Gastrocnemius medialis (tissue), 4 donors: ENCODE data around the gene CAMK2D.

Experiments
- POLR2A ChIP-seq, 2 donors: fragments of 450-650 bp; IDR thresholded peaks; one replicate each; pipeline ENCODE4 v1.6.1; 2017; ENCODE audit warnings: antibody characterized with exemption in 2 of 2, mild to moderate bottlenecking in 2 of 2, moderate library complexity in 2 of 2
- TF ChIP-seq, protein P1 (sequence below), 5 experiments: fragments of 450-650 bp in 3 of 5; fragments of 200-600 bp in 2 of 5; sonication (generic) in 2 of 5; IDR thresholded peaks in 4 of 5; conservative IDR thresholded peaks in 1 of 5; 1 replicate in 4 of 5; 2 replicates in 1 of 5; pipeline ENCODE4 v1.5.1; 2016 to 2019; ENCODE audit warnings: antibody characterized with exemption in 5 of 5, mild to moderate bottlenecking in 3 of 5, moderate library complexity in 3 of 5

DNA sequence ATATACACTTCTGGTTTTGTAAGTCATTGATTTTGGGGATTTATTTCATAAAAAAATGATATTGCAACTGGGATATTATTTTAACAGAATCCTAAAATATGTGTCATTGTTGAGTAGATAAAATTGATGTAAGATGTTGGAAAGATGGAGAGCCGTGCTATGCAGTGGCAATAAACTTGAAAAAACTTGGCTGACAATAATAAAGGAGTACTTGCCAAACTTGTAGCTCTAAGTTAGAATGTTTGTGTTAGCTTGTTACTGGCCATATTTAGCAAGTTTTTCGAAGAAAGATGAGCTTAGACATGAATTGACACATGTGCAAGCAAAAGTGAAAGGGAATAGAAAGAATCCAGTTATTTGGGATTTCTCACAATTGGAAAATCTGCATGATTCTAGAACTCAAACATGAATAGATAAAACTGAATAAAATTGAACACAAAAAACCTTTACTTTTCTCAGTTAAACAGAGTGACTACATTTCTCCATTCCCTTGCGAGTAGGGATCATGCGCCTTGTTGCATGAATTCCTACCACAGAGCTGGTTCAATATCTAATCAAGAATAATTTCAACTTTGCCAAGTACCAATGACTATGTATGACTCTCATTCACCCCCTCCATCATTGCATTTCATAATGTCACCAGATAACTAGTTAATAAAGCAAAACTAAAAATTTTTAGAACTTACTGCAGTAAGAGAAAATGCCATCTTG, 327.8 kb downstream of the CAMK2D start:
- no peak for TF ChIP-seq POLR2A (IDR thresholded peaks at IDR 0.05)
- TF ChIP-seq, protein P1, sequence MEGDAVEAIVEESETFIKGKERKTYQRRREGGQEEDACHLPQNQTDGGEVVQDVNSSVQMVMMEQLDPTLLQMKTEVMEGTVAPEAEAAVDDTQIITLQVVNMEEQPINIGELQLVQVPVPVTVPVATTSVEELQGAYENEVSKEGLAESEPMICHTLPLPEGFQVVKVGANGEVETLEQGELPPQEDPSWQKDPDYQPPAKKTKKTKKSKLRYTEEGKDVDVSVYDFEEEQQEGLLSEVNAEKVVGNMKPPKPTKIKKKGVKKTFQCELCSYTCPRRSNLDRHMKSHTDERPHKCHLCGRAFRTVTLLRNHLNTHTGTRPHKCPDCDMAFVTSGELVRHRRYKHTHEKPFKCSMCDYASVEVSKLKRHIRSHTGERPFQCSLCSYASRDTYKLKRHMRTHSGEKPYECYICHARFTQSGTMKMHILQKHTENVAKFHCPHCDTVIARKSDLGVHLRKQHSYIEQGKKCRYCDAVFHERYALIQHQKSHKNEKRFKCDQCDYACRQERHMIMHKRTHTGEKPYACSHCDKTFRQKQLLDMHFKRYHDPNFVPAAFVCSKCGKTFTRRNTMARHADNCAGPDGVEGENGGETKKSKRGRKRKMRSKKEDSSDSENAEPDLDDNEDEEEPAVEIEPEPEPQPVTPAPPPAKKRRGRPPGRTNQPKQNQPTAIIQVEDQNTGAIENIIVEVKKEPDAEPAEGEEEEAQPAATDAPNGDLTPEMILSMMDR (IDR thresholded peaks at IDR 0.05 in 4 of 5, conservative IDR thresholded peaks at IDR 0.05 in 1 of 5): no peak
